ENCODE measurements around the gene IL4.
A peak's percentile ranks its signal among the peaks of the same experiment; 100 is the strongest.

IL4 gene

GRCh38 chr5:132675936-132676689 lies 2.3 kb downstream of the IL4 start:
- DNase-seq (ENCODE audit: low read depth), result no peak
- TF ChIP-seq CTCF (IDR thresholded peaks at IDR 0.05; ENCODE audit: insufficient read depth, low read depth, low read length, missing control alignments), result no peak

GRCh38 chr5:132677191-132677590 lies 3.4 kb downstream of the IL4 start:
- peak; percentile 85 for DNase-seq (ENCODE audit: low read depth)
- TF ChIP-seq CTCF (IDR thresholded peaks at IDR 0.05; ENCODE audit: insufficient read depth, low read depth, low read length, missing control alignments), result no peak
- no peak overlapping the region for H3K4me3 ChIP-seq (ENCODE audit: low read length)

More at GRCh38 chr5:132675936-132676689, 2.3 kb downstream of the IL4 start:
- no peak overlapping the region for H3K4me3 ChIP-seq (ENCODE audit: low read length)

GRCh38 chr5:132677682-132678400 lies 4.1 kb downstream of the IL4 start:
- TF ChIP-seq CTCF (IDR thresholded peaks at IDR 0.05; ENCODE audit: insufficient read depth, low read depth, low read length, missing control alignments), result no peak
- H3K4me3 ChIP-seq (ENCODE audit: low read length), result no peak overlapping the region
- no peak for DNase-seq (ENCODE audit: low read depth)

- no peak for TF ChIP-seq CTCF (IDR thresholded peaks at IDR 0.05; ENCODE audit: insufficient read depth, low read depth, low read length, missing control alignments)
- H3K4me3 ChIP-seq (ENCODE audit: low read length), result no peak overlapping the region
- no peak for DNase-seq (ENCODE audit: low read depth)
Observed at GRCh38 chr5:132678735-132679134, 4.9 kb downstream of the IL4 start.

- H3K4me3 ChIP-seq (ENCODE audit: low read length), result no peak overlapping the region
- TF ChIP-seq CTCF (IDR thresholded peaks at IDR 0.05; ENCODE audit: insufficient read depth, low read depth, low read length, missing control alignments), result no peak
- no peak for DNase-seq (ENCODE audit: low read depth)
Observed at GRCh38 chr5:132679166-132679565, 5.4 kb downstream of the IL4 start.

GRCh38 chr5:132679717-132680380 lies 6.1 kb downstream of the IL4 start:
- no peak overlapping the region for H3K4me3 ChIP-seq (ENCODE audit: low read length)
- DNase-seq (ENCODE audit: low read depth), result no peak
- TF ChIP-seq CTCF (IDR thresholded peaks at IDR 0.05; ENCODE audit: insufficient read depth, low read depth, low read length, missing control alignments), result no peak

All from epithelial cell of esophagus (primary cell).